H1 (cell line): ENCODE results near the gene DSCAM. TPM values are rescaled to one million over a fixed set of nuclear protein-coding genes. Genes with fewer than 3 reads are reported as not detected.

Source experiments
- BACH1 ChIP-seq: IDR thresholded peaks from 2 replicates; pipeline ENCODE4 v1.6.1; 2012; ENCODE audit warnings: low read length, improper control_type of control experiment
- BRCA1 ChIP-seq: IDR thresholded peaks from 2 replicates; pipeline ENCODE4 v1.6.1; 2012; ENCODE audit warnings: low read depth, low read length, improper control_type of control experiment
- EZH2 ChIP-seq: fragments of 200-600 bp; sonication (generic); IDR thresholded peaks from 2 replicates; pipeline ENCODE4 v1.7.1; 2012; ENCODE audit warnings: low read depth, mild to moderate bottlenecking, moderate library complexity, low read length, inconsistent platforms; ENCODE audit not compliant: severe bottlenecking
- GABPA ChIP-seq: IDR thresholded peaks from 2 replicates; pipeline ENCODE4 v1.6.1; 2011; ENCODE audit warnings: mild to moderate bottlenecking, low read length, moderate library complexity, borderline replicate concordance; ENCODE audit not compliant: insufficient read depth
- RBBP5 ChIP-seq: IDR thresholded peaks from 2 replicates; pipeline ENCODE4 v1.7.1; 2012; ENCODE audit warnings: low read depth, mild to moderate bottlenecking, inconsistent platforms, low read length, moderate library complexity, borderline replicate concordance
- RFX5 ChIP-seq: IDR thresholded peaks from 2 replicates; pipeline ENCODE4 v1.6.1; 2011; ENCODE audit warnings: low read depth, low read length, improper control_type of control experiment, borderline replicate concordance
- polyA plus RNA-seq, 7 experiments: library from polyadenylated mRNA; depleted of rRNA in 3 of 7; stranded (reverse) in 5 of 7; unstranded in 2 of 7; fragments of >200 nt in 5 of 7; fragments of 200-250 nt in 2 of 7; gene quantifications; 1 replicate in 5 of 7; 2 replicates in 1 of 7; 4 replicates in 1 of 7; pipeline versions ENCODE4 v1.2.1 to v1.2.3, GENCODE V29; 2011 to 2013; ENCODE audit warnings: missing spikeins in 2 of 7, mixed read lengths in 2 of 7
- total RNA-seq: library from RNA; stranded (reverse); fragmentation: NEBNext Ultra II Directional; extraction: Animal tissue kit (Norgen Biotek cat#: 25700); gene quantifications from 2 replicates; pipeline ENCODE4 v1.2.1, GENCODE V29; 2021

The DSCAM gene
- total and polyA plus RNA-seq, 2 of the 8 experiments (the other 6 are each of a cell fraction or from before 2014, with no cell fraction given): 0.02 to 0.15 TPM

GRCh38 chr21:40813918-40814317 is 33.0 kb downstream of the DSCAM start (continued):
- TF ChIP-seq RBBP5 (no peak), BRCA1 (no peak), RFX5 (no peak), EZH2 (no peak), GABPA (no peak), BACH1 (no peak)
